Stimulated activated CD8-positive, alpha-beta memory T cell treated with anti-CD3 and anti-CD28 coated beads, Interleukin-7, amount 100 ng/mL, for 4 hours (primary cell): ENCODE measurements around the gene SLC22A17.

Source experiments
- DNase-seq, 2 donors: peaks; one replicate each; pipeline ENCODE4 v3.0.0-alpha.2; 2020; ENCODE audit warnings: low read depth in 2 of 2

The SLC22A17 gene

DNA sequence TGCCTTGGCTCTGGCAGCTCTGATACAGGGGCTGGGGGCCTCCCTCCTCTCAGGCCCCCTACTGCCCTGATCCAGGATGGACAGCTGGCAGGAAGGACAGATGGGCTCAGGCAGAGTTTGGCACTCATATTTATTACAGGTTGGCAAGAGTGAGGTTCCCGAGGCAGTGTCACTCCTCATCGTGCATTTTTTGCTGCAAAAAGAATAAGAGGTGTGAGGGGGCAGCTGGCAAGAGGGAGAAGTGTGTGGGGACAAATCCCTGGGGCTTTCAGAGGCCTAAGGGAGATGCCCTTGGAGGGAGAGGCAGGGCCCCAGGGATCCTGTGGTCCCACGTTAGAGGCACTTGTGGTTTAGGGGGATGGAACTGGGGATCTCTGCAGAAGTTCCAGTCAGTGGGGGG, 29.2 kb upstream of the SLC22A17 start:
- DNase-seq, result no peak

DNA sequence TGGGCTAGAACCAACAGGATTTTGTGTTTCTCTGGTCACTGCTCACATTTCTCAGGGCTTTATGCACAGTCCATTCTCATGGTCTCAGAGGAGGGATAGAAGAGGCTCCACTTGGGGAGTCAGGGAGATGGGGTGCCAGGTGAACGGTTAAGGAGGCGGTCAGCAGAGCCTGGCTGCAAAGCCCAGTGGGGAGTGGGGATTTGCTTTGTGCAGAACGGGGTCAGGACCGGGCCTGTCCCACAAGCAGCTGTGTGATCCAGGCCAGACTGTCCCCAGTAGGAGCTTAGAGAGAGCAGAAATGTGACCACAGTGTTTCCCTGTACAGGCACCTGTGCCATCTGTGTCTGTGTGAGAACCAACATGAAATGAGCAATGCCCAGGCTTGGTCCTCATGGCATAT, 28.3 kb upstream of the SLC22A17 start:
- DNase-seq, result no peak

DNA sequence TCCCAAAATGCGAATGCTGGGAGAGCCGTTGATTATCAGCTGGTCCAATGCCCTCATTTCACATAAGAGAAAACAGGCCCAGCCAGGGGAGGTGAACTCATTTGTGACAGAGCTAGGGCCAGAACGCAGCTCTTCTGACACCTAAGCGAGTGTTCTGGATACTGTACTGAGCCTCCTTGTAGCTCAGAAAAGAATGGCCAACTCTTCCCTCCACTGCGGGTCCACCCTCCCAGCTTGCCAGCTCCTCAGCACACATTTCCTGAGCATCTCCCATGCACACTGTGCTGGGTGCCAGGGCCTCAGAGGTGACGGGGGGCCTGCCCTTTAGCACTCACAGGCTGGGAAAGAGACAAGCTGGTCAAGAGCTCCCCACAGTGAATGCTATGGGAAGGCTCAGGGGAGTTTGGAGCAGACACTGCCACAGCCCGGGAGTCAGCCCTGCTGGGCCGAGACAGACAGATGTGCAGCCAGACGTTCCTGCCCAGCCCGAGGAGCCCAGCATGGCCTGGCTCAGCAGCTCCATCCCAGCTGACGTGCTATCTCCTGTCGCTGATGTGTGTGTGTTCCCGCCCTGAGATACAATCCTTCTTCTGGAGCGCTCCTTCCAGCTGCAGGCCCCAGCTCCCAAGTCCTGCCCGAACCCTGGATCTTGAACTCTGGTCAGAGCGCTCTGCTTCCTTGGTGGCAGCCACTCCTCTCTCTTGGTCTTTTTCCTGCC, 27.7 kb upstream of the SLC22A17 start:
- no peak for DNase-seq

DNA sequence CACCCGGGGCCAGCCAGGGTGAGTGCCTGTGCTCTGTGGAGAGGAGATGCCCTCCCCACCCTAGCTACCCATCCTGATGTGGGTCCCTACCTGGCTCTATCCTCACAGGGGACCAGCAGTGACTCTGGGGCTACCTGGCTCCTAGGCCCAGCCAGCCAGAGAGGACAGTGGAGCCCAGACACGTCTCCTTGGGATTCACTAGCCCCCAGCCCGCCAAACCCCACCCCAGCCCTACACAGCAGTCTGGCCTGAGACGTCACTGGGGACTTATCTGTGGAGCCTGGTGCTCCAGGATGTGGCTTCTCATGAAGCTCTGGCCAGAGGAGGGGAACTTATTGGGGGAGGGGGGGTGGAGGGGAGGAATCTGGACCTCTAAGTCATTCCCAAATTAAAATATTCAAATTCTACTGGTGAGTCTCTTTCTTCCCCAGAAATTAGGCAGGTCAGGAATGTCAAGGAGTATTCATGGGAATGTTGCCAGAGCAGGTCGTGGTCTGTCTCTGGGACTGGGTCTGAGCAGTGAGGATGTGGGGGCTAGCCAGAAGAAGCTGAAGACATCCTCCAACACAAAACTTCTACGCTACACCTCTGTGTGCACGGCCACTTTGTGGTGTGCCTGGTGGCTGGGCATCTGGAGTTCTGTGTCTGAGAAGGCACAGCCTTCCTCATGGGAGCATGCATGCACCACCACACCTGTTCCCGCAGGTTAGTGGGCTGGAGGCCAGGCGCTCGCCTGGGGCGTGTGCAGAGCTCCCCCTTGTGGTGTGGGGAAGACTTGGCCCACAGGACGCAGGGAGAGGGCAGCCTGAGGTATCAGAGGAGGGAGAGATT, 26.9 kb upstream of the SLC22A17 start:
- DNase-seq, result peak in 1 of 2 donors; percentile 49

DNA sequence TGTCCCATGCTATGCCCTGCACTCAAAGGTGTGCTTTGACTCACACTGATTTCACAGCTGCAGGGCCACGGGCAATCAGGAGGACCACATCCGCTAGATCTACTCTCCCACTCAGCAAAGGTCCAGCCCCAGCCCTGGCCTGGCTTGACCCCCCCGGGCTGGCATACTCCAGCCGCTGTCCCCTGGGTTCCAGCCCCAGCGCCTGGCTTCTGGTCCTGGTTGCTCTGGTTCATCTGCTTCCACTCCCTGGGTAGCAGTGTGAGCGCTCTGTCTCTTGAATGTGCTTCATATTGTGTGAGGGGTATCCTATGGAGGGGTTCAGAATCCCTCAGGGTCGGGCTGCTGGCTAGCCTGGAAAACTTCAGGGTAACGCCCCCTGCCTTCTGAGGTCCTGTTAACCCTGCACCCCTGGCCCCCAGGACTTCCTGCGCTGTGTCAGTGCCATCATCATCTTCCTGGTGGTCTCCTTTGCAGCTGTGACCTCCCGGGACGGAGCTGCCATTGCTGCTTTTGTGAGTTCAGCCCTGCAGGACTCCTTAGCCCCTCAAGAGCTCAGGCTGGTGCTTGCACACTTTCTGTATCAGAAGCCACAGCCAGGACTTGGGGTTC, 26.0 kb upstream of the SLC22A17 start:
- DNase-seq, result no peak

DNA sequence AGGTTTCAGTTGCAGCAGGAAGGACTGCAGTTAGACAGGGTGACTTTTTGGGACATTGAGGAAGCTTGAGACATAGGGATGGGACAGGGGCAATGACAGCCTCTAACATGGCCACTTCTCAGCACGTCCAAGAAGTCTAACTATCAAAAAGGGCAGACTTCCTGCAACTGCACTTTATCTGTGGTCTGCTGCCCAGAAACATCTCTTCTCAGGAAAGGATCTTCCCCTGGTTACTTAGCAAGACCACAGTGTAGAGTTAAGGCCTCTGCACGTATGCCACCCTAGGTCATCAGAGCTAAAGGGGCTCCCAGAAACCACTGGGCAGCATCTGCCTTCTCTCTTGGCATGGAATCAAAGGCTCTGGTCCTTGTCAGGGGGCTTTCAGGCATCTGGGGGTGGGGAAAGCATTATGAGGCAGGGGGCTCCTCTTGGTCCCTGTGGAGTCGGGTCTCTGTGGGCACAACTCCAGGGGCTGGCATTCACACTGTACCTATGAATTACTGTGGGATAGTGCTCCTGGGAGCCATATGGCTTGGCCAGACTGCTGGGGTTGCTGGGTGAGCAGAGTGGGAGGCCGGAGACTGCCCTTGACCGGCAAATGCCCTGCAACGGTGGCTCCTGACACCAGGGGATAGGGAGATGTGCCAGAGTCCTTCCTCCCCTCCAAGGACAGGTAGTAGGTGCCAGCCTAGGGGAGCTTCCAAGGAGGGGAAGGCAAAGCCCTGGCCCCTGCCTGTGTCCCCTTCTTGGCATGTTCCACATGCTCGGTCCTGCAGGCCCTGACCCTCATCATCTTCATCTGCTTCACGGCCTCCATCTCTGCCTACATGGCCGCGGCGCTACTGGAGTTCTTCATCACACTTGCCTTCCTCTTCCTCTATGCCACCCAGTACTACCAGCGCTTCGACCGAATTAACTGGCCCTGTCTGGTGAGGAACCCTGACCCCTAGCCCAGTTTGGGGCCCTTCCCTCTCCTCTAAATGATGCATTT, 25.2 kb upstream of the SLC22A17 start:
- no peak for DNase-seq

DNA sequence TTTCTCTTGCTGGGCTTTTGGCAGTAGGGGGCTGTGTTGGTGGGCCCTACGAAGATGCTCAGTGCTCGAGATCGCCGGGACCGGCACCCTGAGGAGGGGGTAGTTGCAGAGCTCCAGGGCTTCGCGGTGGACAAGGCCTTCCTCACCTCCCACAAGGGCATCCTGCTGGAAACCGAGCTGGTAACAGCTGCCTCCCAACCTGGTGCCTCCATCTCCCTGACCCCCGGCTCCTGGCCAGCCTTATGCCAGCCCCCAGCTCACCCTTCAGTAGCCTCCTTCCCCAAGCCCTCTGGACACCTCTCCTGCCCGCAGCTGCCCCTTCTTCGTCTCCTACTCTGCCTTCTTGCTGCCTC, 24.5 kb upstream of the SLC22A17 start:
- no peak for DNase-seq

DNA sequence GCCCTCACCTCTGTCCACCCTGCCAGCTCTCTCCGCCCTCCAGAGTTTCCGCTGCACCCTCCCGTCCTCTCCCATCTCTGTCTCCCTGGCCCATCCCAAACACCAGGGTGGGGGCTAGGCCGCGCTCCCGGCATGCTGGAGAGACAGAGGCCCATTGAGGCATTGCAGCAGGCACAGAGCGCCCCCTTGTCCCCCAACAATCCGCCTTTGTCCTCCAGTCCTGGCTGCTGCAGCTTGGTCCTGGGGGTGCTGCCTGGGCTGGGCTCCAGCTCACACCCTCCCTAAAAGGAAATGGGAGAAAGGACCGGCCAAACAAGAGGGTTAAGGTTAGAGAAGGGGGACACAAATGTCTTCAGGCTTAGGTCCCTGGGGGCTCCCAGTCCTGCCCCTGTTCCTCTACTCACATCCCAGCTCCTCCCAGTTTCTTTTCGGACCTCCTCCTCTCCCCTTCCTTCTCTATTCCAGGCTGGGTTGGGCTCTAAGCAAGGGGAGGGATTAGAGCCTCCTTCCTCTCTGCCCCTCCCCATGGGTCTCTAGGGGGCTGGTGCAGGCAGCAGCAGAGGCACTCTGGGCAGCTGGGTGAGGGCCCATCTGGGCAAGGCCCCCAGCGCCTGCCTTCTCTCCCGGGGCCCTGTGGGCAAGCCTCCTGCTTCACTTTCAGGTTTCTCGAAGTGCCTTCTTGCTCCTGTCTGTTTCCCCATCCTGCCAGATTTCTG, 24.0 kb upstream of the SLC22A17 start, which contains the start of gene CMTM5:
CMTM5 (plus strand) TSS at position 565 of the 716 bp plus-strand sequence. CDS start 206 bp downstream, outside the sequence.
- DNase-seq, result no peak

DNA sequence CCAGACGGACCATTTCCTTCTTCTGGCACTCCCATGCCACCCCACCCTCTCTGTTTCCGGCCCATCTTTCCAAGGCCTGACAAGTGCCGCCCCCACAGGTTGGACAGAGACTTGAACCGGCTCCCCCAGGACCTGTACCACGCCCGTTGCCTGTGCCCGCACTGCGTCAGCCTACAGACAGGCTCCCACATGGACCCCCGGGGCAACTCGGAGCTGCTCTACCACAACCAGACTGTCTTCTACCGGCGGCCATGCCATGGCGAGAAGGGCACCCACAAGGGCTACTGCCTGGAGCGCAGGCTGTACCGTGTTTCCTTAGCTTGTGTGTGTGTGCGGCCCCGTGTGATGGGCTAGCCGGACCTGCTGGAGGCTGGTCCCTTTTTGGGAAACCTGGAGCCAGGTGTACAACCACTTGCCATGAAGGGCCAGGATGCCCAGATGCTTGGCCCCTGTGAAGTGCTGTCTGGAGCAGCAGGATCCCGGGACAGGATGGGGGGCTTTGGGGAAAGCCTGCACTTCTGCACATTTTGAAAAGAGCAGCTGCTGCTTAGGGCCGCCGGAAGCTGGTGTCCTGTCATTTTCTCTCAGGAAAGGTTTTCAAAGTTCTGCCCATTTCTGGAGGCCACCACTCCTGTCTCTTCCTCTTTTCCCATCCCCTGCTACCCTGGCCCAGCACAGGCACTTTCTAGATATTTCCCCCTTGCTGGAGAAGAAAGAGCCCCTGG, 23.0 kb upstream of the SLC22A17 start:
- no peak for DNase-seq

DNA sequence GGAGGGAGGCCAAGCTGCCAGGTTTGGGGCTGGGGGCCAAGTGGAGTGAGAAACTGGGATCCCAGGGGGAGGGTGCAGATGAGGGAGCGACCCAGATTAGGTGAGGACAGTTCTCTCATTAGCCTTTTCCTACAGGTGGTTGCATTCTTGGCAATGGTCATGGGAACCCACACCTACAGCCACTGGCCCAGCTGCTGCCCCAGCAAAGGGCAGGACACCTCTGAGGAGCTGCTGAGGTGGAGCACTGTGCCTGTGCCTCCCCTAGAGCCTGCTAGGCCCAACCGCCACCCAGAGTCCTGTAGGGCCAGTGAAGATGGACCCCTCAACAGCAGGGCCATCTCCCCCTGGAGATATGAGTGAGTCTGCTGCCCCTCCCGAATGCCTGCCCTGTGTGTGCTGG, 20.4 kb upstream of the SLC22A17 start:
- DNase-seq, result no peak

DNA sequence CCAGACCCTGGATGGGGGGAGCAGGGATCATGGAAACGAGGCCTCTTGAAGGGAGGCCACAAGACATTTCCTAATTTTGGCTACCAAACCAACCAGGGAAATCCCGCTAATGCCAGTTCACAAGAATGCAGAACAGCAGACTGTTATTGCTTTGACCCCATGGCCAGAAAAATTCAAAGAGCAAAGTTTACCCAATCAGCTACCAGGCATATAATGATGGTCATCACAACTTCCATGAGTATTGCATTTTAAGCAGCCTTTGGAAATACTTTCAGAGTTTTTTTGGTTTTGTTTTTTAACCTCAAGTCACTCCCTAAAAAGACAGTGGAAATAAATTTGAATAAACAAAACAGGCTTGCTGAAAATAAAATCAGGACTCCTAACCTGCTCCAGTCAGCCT, 19.8 kb upstream of the SLC22A17 start, which contains the start of gene IL25:
IL25 (plus strand) TSS at position 301 of the 400 bp plus-strand sequence.
- no peak for DNase-seq

DNA sequence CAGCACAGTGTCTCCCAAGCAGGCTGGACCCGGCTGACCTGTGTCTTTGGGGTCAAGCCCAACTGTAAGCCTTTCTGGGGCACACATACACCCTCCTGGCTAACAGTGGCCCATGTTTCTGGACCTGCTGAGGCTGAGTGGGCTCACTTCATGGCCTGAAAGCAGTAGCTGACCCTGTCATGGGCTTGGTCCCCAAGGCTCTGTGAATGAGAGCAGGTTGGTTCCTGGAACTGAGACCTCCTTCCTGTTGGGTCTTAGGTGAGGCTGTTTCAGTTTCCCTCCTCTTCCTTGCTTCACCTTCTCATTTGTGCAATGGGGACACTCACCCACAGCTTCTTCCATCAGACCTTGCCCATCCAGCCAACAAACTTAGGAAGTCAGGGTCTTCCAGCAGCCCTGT, 19.2 kb upstream of the SLC22A17 start:
- DNase-seq, result no peak

DNA sequence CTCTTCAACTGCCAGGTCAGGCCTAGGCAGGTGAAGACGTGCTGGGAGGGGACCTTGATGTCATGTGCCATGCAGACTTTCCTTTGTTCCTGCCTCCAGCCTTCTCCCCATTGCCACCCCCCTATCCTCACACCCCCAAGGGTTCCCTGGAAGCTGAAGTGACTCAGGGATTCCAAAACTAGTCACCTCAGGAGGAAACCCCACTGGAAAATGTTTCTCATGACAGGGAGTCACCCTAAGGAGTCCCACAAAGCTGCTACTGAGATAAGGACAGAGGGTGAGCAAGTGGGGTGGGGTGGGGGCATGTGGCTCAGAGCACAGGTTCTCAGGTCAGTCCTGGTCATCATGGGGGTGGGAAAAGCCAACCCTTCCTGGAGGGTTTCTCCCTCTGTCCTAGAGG, 17.5 kb upstream of the SLC22A17 start:
- no peak for DNase-seq

DNA sequence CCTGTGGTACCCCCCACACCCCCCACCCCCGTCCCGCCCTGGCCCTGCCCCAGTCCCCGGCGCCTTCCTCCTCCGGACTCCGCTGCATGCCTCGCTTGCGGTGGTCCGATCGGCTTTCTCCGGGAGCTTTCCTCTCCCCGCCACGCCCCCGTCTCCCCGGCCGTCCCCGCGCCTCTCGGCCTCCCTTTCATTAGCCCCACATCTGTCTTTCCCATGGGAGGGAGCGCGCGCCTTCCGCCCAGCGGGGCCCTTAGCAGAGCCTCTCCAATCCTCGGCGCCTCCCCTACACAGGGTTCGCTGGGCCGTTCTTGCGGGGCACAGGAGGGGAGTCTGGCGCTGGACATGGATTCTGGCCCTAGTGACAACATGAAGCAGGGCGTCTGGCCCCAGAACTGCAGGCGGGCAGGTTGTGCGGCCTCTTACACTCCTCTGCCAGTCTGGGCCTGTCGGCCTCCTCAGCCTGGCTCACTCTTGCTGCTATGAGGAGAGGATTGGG, 13.8 kb upstream of the SLC22A17 start:
- no peak for DNase-seq

DNA sequence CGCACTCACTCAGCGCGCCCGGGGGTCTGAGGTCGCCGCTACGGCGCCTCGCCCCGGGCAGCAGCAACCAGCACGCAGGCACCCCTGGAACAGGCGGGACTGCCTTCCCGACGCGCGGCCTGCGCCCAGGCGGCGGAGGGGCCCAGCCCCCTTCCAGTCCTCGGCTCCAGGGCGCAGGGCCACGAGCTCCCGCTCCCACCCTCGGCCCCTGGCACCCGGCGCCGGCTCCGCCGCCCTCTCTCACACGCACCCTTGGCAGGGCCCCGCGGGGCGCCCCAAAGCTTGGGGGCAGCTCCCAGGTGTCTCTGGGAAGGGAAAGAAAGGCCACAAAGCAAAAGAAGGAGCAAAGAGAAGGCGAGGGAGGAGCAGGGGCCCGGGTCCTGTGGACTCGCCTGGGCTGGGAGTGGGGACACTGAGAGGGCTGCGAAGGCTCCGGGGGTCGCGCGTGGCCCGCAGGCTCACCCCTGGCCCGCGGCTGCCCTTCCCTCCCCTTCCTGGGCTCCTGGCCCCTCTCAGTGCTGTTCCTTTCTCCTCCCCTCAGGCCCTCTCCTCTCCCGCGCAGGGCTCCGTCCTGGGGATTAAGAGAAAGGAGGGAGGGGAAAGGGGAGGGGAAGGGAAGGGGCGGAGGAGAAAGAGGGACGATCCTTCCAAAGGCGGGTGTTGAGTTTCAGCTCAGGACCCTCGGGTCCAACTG, 13.2 kb upstream of the SLC22A17 start:
- no peak for DNase-seq

DNA sequence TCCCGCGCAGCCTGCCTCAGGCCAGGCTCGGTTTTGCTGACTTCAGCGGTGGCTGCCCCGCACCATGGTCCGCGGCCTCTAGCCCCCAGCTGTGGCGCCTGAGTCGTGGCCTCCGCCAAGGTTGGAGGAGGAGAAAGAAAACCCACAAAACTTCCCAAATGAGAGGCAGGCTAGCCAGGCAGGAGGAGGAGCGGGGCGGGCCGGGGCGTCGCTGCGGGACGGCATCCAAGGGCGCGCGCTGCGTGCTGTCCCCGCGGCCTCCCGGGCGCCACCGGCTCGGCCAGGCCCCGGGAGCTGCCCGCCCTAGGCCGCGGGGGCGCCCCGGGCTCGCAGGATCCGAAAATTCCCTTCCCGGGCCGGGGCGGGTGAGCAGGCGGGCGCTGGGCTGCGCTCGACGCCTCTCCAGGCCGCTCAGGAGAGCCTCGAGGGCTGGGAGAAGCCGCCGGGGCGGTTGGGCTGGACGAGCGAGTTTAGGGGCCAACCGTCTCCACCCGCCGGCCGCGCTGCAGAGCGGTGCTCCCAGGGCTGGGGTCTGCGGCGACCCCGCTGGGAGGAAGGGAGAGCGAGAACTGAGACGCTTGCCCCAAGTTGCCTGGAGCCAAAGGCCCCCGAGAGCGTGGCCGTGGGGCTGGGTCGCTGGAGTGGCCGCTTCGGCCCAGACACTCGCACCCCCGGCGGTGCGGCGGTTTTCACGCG, 12.5 kb upstream of the SLC22A17 start, which contains the start of gene EFS:
EFS (minus strand) TSS at position 137 of the 696 bp plus-strand sequence. CDS start 147 bp downstream, outside the sequence.
- no peak for DNase-seq

DNA sequence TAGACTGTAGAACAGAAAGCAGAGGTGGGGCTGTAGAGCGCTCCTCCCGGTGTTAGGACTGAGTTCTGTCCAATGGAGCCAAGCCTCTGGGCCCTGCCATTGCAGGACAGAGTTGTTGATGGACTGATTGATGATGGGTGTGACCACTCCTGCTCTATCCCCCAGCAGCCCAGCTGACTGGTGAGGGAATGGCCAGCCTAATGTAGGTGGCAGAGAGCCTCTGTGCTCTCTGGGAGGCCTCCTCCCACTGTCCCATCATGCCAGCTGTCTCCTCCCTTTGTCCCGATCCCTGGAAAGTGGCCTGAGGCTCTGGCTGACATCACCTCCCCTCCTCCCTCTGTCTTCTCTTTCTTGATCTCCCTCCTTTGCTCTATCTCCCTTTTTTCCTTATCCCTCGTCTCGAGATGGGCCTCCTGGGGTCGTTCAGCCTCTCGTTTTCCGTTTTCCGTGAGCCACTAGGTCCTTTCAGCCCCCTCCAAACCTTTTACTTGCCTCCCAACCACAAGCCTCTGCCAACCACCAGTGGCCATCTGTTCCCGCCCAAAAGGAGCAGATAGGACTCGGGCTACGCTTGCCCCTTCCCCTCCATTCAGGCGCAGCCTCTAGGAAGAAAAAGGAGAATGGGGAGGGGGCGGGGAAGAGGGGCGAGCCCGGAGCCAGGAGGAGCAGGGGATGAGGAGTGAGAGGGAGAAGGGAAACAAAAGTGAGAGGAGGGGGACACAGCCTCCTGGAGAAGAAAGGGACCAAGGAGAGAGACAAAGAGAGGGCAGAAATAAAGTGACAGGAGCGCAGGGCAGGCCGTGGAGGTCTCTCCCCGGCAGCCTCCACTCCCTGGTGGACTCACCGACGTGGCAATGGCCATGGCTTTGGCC, 11.7 kb upstream of the SLC22A17 start:
- no peak for DNase-seq

DNA sequence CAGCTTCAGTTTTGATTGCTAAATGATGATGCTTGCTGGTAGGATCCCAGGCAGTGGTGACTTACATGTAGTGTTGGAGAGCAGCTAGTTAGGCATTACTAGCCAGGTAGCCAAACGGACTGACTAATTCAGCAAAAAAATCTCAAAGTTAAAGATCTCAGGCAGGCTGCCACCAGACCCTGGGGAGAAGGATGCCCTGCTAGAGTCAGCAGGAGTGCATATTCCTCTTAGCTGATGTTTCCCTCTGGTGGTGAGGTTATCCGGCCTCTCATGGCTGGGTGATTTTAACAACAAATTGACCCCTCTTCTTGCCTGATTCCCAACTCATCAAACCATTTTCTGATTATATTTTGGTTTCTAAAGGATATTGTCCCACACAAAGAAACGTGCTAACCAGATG, 9.5 kb upstream of the SLC22A17 start:
- no peak for DNase-seq
